Neural crest cell (in vitro differentiated cells): ENCODE measurements around the gene TREML4. TPM values are rescaled to one million over a fixed set of nuclear protein-coding genes. Genes with fewer than 3 reads are reported as not detected.
A peak's percentile ranks its signal among the peaks of the same experiment; 100 is the strongest.

Source experiments
- DNase-seq: peaks from one replicate; pipeline ENCODE4 v3.0.0; 2021; ENCODE audit warnings: low read depth, mixed read lengths, low spot score
- H3K27ac Mint-ChIP-seq: one replicate; pipeline ENCODE4 v1.8.0; 2021; ENCODE audit warnings: mild to moderate bottlenecking, mixed read lengths; ENCODE audit not compliant: unreplicated experiment
- H3K27me3 Mint-ChIP-seq: 2 replicates; pipeline ENCODE4 v1.8.0; 2021; ENCODE audit warnings: low read depth, mild to moderate bottlenecking, mixed read lengths
- H3K36me3 Mint-ChIP-seq: 2 replicates; pipeline ENCODE4 v1.8.0; 2021; ENCODE audit warnings: low read depth, mild to moderate bottlenecking, mixed read lengths
- H3K4me1 Mint-ChIP-seq: 2 replicates; pipeline ENCODE4 v1.8.0; 2021; ENCODE audit warnings: mixed read lengths
- H3K4me3 Mint-ChIP-seq: one replicate; pipeline ENCODE4 v1.8.0; 2021; ENCODE audit warnings: mild to moderate bottlenecking, mixed read lengths
- H3K9me3 Mint-ChIP-seq: 2 replicates; pipeline ENCODE4 v1.8.0; 2021; ENCODE audit warnings: mixed read lengths
- CTCF ChIP-seq: fragments of 200-600 bp; sonication (generic); conservative IDR thresholded peaks from 2 replicates; pipeline ENCODE4 v1.5.0; 2021; ENCODE audit warnings: antibody characterized with exemption, mild to moderate bottlenecking
- total RNA-seq: library from RNA; stranded (reverse); gene quantifications from 2 replicates; pipeline ENCODE4 v1.2.1, GENCODE V29; 2021

TREML4 gene
- total RNA-seq, 1 donor from 2014 or later: not detected

GRCh38 chr6:41273714-41274113 lies 45.6 kb downstream of the TREML4 start:
- H3K4me1 Mint-ChIP-seq: peaks cover 2% of the 10 kb centered on the region
- no peak for TF ChIP-seq CTCF
- peaks cover 21% of the 10 kb centered on the region for H3K27me3 Mint-ChIP-seq
- no peaks in the 10 kb centered on the region for H3K36me3 Mint-ChIP-seq
- no peak overlapping the region for H3K4me3 Mint-ChIP-seq
- no peak for DNase-seq
- H3K9me3 Mint-ChIP-seq: no peaks in the 10 kb centered on the region
- H3K27ac Mint-ChIP-seq: no peak overlapping the region

GRCh38 chr6:41274256-41274655 lies 46.1 kb downstream of the TREML4 start:
- TF ChIP-seq CTCF: no peak
- DNase-seq: no peak
- Mint-ChIP-seq H3K36me3 (no peaks in the 10 kb centered on the region), H3K27me3 (peaks cover 26% of the 10 kb centered on the region), H3K4me3 (no peak overlapping the region), H3K4me1 (peaks cover 7% of the 10 kb centered on the region), H3K9me3 (no peaks in the 10 kb centered on the region), H3K27ac (no peak overlapping the region)

GRCh38 chr6:41275489-41275888 lies 47.3 kb downstream of the TREML4 start:
- H3K4me3 Mint-ChIP-seq: no peak overlapping the region
- no peak for DNase-seq
- TF ChIP-seq CTCF: no peak
- H3K27me3 Mint-ChIP-seq: peaks cover 27% of the 10 kb centered on the region
- H3K36me3 Mint-ChIP-seq: no peaks in the 10 kb centered on the region
- no peak overlapping the region for H3K27ac Mint-ChIP-seq
- peaks cover 8% of the 10 kb centered on the region for H3K4me1 Mint-ChIP-seq
- no peaks in the 10 kb centered on the region for H3K9me3 Mint-ChIP-seq

GRCh38 chr6:41277605-41278004 lies 49.5 kb downstream of the TREML4 start:
- H3K27ac Mint-ChIP-seq: no peak overlapping the region
- no peak for DNase-seq
- H3K4me1 Mint-ChIP-seq: peaks cover 8% of the 10 kb centered on the region
- no peaks in the 10 kb centered on the region for H3K9me3 Mint-ChIP-seq
- H3K27me3 Mint-ChIP-seq: peaks cover 27% of the 10 kb centered on the region
- H3K4me3 Mint-ChIP-seq: no peak overlapping the region
- TF ChIP-seq CTCF: no peak
- no peaks in the 10 kb centered on the region for H3K36me3 Mint-ChIP-seq

- Mint-ChIP-seq H3K9me3 (peaks cover 3% of the 10 kb centered on the region), H3K27me3 (peaks cover 27% of the 10 kb centered on the region), H3K4me1 (peaks cover 8% of the 10 kb centered on the region), H3K36me3 (no peaks in the 10 kb centered on the region), H3K4me3 (no peak overlapping the region), H3K27ac (no peak overlapping the region)
- peak; percentile 46 for DNase-seq
- TF ChIP-seq CTCF: peak; percentile 66
Observed at GRCh38 chr6:41278699-41279405, 50.7 kb downstream of the TREML4 start.
